BLaER1 (cell line): ENCODE results near the gene NDUFA5.
"Not testable (repeated sequence)": the region's sequence is repeated elsewhere in the genome, so short reads cannot be mapped to it uniquely, and the experiment has no call there.

Experiments used
- H3K27ac ChIP-seq: shearing (Covaris generic); formaldehyde crosslinking; 2 replicates; pipeline ENCODE4 v1.8.1; 2022
- H3K27me3 ChIP-seq: shearing (Covaris generic); formaldehyde crosslinking; 2 replicates; pipeline ENCODE4 v1.8.1; 2022
- H3K36me3 ChIP-seq: shearing (Covaris generic); formaldehyde crosslinking; 2 replicates; pipeline ENCODE4 v1.8.1; 2022
- H3K4me1 ChIP-seq: shearing (Covaris generic); formaldehyde crosslinking; 2 replicates; pipeline ENCODE4 v1.8.1; 2022
- H3K4me2 ChIP-seq: shearing (Covaris generic); formaldehyde crosslinking; 2 replicates; pipeline ENCODE4 v1.8.1; 2022
- H3K4me3 ChIP-seq: shearing (Covaris generic); formaldehyde crosslinking; 2 replicates; pipeline ENCODE4 v1.8.1; 2022
- H3K9ac ChIP-seq: shearing (Covaris generic); formaldehyde crosslinking; 2 replicates; pipeline ENCODE4 v1.8.1; 2022
- H3K9me3 ChIP-seq: shearing (Covaris generic); formaldehyde crosslinking; 2 replicates; pipeline ENCODE4 v1.8.1; 2022
- H4K20me1 ChIP-seq: shearing (Covaris generic); formaldehyde crosslinking; 2 replicates; pipeline ENCODE4 v1.8.1; 2022
- Cebpa-rat ChIP-seq: shearing (Covaris generic); IDR thresholded peaks from 2 replicates; pipeline ENCODE4 v1.8.1; 2022

The NDUFA5 gene

GRCh38 chr7:123537026-123537642, 20.5 kb downstream of the NDUFA5 start:
- no peak overlapping the region for H3K9ac ChIP-seq
- no peak overlapping the region for H3K27ac ChIP-seq
- no peak overlapping the region for H3K4me2 ChIP-seq
- no peaks in the 10 kb centered on the region for H3K9me3 ChIP-seq
- peaks cover 6% of the 10 kb centered on the region; the same call in 1 of the 2 replicates for H3K4me1 ChIP-seq
- no peak overlapping the region for H3K4me3 ChIP-seq
- no peak for TF ChIP-seq Cebpa-rat
- H3K27me3 ChIP-seq, result peaks cover 23% of the 10 kb centered on the region
- no peaks in the 10 kb centered on the region for H4K20me1 ChIP-seq
- no peaks in the 10 kb centered on the region for H3K36me3 ChIP-seq

GRCh38 chr7:123535517-123535916, 22.1 kb downstream of the NDUFA5 start:
- Histone ChIP-seq H4K20me1 (no peaks in the 10 kb centered on the region), H3K4me3 (peak overlapping the region; percentile 68), H3K36me3 (no peaks in the 10 kb centered on the region), H3K9ac (no peak overlapping the region), H3K4me1 (peaks cover 6% of the 10 kb centered on the region; the same call in 1 of the 2 replicates), H3K4me2 (peak overlapping the region; percentile 68), H3K9me3 (no peaks in the 10 kb centered on the region), H3K27ac (no peak overlapping the region), H3K27me3 (peaks cover 28% of the 10 kb centered on the region)
- no peak for TF ChIP-seq Cebpa-rat

DNA sequence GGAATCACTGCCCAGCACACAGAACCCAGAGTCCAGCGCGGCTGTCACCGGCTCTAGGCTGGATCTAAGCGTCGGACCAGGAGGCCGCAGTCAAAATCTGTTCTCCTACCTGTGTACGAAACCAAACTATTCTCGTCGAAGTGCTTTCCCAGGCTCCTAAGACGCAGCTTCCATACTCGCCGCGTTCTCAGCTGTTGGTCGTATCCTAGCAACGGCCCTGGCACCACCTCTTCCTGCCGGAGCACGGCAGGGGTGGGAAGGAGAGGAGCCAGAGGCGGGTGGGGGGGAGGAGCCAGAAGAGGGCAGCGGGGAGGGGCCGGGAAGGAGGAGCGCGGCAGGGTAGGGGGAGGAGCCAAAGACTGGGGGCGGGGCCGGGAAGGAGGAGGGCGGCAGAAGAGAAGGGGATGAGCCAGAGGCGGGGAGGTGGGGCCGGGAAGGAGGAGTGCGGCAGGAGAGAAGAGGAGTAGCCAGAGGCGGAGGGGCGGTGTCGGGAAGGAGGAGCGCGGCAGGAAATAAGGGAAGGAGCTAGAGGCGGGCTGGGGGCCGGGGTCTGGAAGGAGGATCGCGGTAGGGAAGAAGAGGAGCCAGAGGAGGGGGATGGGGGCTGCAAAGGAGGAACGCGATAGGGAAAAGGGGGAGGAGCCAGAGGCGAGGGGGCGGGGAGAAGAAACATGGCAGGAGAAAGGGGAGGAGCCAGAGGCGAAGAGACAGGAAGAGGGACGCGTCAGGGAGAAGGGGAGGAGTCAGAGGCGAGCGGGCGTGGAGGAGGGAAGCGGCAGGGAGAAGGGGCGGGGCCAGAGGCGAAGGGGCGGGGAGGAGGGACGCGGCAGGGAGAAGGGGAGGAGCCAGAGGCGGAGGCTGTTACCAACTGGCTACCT, 23.0 kb downstream of the NDUFA5 start, which contains the start of gene IQUB:
Gene IQUB (minus strand): TSS at position 213 of the 878 bp plus-strand sequence. CDS start 22,255 bp downstream, outside the sequence.
- peak within 1 kb of the TSS; percentile 69 for H3K27ac ChIP-seq
- no peaks in the 10 kb centered on the region for H3K9me3 ChIP-seq
- no peaks in the 10 kb centered on the region for H3K36me3 ChIP-seq
- TF ChIP-seq Cebpa-rat, result no peak
- H3K4me2 ChIP-seq, result peak within 1 kb of the TSS; percentile 91
- peak within 1 kb of the TSS; percentile 69; the same call in 1 of the 2 replicates for H3K9ac ChIP-seq
- peak within 1 kb of the TSS; percentile 68 for H3K4me3 ChIP-seq
- H3K27me3 ChIP-seq, result peaks cover 28% of the 10 kb centered on the region
- peaks cover 6% of the 10 kb centered on the region; the same call in 1 of the 2 replicates for H3K4me1 ChIP-seq
- no peaks in the 10 kb centered on the region for H4K20me1 ChIP-seq

DNA sequence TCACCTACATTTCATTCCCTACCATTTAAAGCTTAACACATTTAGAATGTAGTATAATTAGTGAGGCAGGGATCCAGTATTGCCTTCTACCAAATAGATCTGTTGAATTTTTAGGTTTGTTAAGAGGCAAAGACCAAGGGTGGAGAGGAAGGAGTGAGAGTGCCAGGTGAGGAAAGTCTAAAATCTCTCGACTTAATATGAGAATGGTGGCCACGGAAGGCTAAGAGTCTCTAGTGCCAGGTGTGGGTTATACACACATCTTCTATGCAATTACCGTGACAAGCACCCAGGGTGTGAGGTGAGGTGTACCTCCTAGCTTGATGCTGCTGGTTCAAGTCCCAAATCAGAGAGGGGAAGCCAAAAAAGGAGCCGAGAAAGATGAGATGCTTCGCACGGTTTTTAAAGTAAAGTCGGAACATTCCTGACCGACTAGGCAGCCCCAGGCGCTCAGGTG, 23.7 kb downstream of the NDUFA5 start:
- Histone ChIP-seq H3K4me1 (peaks cover 6% of the 10 kb centered on the region; the same call in 1 of the 2 replicates), H3K9me3 (no peaks in the 10 kb centered on the region), H4K20me1 (no peaks in the 10 kb centered on the region), H3K4me3 (peak overlapping the region; percentile 68), H3K36me3 (no peaks in the 10 kb centered on the region), H3K27me3 (peaks cover 28% of the 10 kb centered on the region), H3K27ac (no peak overlapping the region), H3K4me2 (peak overlapping the region; percentile 91), H3K9ac (no peak overlapping the region)
- no peak for TF ChIP-seq Cebpa-rat

GRCh38 chr7:123533553-123533917, 24.1 kb downstream of the NDUFA5 start:
- H3K27ac ChIP-seq, result no peak overlapping the region
- H3K9me3 ChIP-seq, result no peaks in the 10 kb centered on the region
- no peak overlapping the region for H3K9ac ChIP-seq
- TF ChIP-seq Cebpa-rat, result no peak
- peaks cover 6% of the 10 kb centered on the region; the same call in 1 of the 2 replicates for H3K4me1 ChIP-seq
- no peaks in the 10 kb centered on the region for H4K20me1 ChIP-seq
- H3K27me3 ChIP-seq, result peaks cover 28% of the 10 kb centered on the region
- no peak overlapping the region for H3K4me3 ChIP-seq
- no peaks in the 10 kb centered on the region for H3K36me3 ChIP-seq
- no peak overlapping the region for H3K4me2 ChIP-seq

DNA sequence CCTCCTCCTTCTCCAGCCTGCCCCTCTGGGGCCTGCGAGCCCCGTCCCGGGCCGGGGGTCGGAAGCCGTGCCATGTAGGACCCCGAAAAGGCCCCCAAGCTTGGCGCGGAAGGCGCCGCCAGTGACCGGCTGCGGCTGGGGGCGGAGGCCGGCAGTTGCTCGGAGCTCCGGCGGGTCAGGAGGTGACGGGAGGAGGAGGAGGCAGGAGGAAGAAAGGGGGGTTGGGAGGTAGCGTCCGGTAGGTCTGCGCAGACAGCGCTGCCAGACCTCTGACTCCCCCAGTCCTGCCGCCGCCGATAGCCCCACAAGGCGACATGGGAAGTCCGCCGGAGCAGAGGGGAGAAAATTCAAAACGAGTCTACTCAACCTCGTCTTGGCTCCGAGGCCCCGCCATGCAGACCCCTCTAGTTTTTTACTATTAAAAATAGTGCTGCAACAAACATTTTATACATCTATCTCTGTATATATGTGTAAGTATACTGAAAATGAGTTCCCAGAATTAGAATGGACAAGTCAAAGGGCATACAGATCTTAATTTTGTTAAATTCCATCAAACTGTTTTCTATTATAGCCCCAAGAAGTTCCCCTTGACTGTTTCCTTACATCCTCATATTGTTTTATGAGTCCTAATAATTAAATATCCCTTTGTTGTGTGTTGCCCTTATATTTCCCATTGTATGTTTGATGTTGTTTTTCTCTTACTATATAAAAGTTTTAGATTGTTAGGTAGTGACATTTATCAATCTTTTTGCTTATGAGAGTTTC, 24.6 kb downstream of the NDUFA5 start:
- H3K27ac ChIP-seq, H3K36me3 ChIP-seq, H3K9me3 ChIP-seq, H3K4me1 ChIP-seq, H4K20me1 ChIP-seq, H3K4me2 ChIP-seq, H3K4me3 ChIP-seq, H3K9ac ChIP-seq: not testable (repeated sequence)
- peaks cover 28% of the 10 kb centered on the region for H3K27me3 ChIP-seq

GRCh38 chr7:123532343-123532742, 25.3 kb downstream of the NDUFA5 start:
- not testable (repeated sequence) for H4K20me1 ChIP-seq, H3K36me3 ChIP-seq, H3K4me1 ChIP-seq, H3K9me3 ChIP-seq, H3K9ac ChIP-seq, H3K4me2 ChIP-seq, H3K4me3 ChIP-seq, H3K27ac ChIP-seq
- peaks cover 28% of the 10 kb centered on the region for H3K27me3 ChIP-seq

DNA sequence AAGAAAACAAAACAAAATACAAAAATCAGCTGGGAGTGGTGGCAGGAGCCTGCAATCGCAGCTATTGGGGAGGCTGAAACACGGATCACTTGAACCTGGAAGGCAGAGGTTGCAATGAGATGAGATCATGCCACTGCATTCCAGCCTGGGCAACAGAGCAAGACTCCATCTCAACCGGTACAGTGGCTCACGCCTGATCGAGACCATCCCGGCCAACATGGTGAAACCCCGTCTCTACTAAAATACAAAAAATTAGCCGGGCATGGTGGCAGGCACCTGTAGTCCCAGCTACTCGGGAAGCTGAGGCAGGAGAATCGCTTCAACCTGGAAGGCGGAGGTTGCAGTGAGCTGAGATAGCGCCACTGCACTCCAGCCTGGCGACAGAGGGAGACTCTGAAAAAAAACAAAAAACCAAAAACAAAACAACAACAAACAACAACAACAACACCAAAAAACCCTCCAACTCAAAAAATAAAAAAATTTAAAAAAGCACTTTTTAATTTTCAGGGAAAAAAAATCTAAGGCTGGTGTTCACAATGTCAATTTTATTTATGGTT, 27.5 kb downstream of the NDUFA5 start:
- not testable (repeated sequence) for H3K4me3 ChIP-seq, H3K9me3 ChIP-seq, H4K20me1 ChIP-seq, H3K27ac ChIP-seq, H3K4me2 ChIP-seq, H3K36me3 ChIP-seq, H3K9ac ChIP-seq, H3K4me1 ChIP-seq
- peaks cover 28% of the 10 kb centered on the region for H3K27me3 ChIP-seq

DNA sequence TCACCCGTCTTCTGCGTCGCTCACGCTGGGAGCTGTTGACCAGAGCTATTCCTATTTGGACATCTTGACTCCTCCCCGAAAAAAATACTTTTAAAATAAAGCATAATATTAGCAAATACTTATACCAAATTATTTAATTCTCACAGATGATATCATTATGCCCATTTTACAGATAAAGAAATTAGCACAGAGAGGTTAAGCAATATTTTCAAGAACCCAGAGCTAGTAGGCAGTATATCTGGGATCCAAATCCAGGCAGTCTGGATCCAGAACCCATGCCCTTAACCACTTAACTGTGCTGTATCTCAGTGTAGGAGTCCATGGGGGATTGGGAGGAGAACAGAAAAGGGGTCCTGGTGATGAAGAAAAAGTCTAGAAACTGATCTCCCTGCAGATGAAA, 29.4 kb downstream of the NDUFA5 start:
- Histone ChIP-seq H3K36me3 (no peaks in the 10 kb centered on the region), H3K9ac (no peak overlapping the region), H3K4me2 (no peak overlapping the region), H3K27ac (no peak overlapping the region), H3K9me3 (no peaks in the 10 kb centered on the region), H3K4me1 (no peaks in the 10 kb centered on the region), H3K4me3 (no peak overlapping the region), H4K20me1 (no peaks in the 10 kb centered on the region), H3K27me3 (peaks cover 17% of the 10 kb centered on the region)
- no peak for TF ChIP-seq Cebpa-rat

- not testable (repeated sequence) for H4K20me1 ChIP-seq, H3K27ac ChIP-seq, H3K9me3 ChIP-seq, H3K4me1 ChIP-seq, H3K4me2 ChIP-seq, H3K36me3 ChIP-seq, H3K9ac ChIP-seq, H3K4me3 ChIP-seq
- H3K27me3 ChIP-seq, result peaks cover 12% of the 10 kb centered on the region
These were observed 29.8 kb downstream of the NDUFA5 start for GRCh38 chr7:123527712-123528225.

DNA sequence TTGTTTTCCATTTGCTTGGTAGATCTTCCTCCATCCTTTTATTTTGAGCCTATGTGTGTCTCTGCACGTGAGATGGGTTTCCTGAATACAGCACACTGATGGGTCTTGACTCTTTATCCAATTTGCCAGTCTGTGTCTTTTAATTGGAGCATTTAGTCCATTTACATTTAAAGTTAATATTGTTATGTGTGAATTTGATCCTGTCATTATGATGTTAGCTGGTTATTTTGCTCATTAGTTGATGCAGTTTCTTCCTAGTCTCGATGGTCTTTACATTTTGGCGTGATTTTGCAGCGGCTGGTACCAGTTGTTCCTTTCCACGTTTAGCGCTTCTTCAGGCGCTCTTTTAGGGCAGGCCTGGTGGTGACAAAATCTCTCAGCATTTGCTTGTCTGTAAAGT, 31.1 kb downstream of the NDUFA5 start:
- H3K36me3 ChIP-seq, H3K4me2 ChIP-seq, H3K9me3 ChIP-seq, H3K9ac ChIP-seq, H3K4me1 ChIP-seq, H3K27me3 ChIP-seq, H3K27ac ChIP-seq, H3K4me3 ChIP-seq, H4K20me1 ChIP-seq: not testable (repeated sequence)
